HG03135 (cell line): ENCODE measurements around the gene UTS2R.
"Not testable (repeated sequence)": the region's sequence is repeated elsewhere in the genome, so short reads cannot be mapped to it uniquely, and the experiment has no call there.

Experiments
- ATAC-seq: cut with Tn5 transposase; IDR thresholded peaks from one replicate; pipeline ENCODE4 v1.9.1; 2021; ENCODE audit warnings: mild to moderate bottlenecking, moderate library complexity; ENCODE audit not compliant: unreplicated experiment

UTS2R gene

DNA sequence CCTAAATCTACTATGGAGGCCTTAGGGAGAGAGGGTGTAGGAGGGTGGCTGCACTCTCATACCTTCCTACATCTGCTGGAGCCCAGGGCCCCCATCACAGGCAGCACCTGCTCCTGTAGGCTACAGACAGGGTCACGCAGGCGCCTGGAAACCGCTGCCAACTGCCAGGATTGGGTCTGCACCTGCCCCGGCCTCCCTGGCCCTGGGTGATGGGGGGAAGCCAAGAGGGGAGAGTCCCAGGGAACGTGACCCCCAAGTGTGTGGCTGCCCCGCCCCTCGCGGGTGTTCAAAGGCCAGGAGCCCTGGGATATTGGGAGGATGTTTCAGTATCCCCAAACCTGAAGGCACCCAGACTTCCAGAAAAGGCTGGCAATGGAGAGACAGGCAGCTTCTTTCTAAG lies 18.1 kb upstream of the UTS2R start:
- no peak for ATAC-seq

- no peak for ATAC-seq
Measured at GRCh38 chr17:82354804-82355308, 16.7 kb upstream of the UTS2R start.

DNA sequence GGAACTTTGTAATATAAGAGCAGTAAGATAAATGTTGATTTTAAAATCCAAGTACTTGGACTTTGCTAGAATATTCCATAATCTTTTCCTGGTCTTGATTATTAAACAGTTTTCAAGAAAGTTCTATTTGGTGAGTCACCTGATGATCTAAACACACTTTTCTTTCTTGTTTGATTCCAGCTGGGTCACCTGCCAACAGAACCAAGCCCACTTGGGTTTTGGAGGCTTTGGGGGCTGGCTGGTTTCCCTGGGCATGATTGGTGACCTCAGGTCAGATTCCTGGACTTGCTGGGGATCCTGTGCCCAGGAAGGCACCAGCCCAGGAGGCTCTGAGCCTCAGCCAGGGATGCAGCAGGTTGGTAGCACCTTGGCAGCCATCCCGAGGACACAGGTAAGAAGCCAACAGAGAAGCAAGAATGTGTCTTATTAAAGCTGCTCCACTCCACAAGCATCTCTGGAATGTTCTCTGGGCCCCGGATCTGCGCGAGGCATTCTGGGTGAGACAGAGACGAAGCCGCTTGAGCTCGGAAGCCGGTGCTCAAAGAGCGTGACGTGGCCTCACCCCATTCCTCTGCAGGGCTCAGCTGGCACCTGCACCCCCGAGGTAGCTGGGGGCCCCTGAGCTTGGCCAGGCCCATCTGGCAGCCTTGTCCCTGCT lies 15.7 kb upstream of the UTS2R start:
- ATAC-seq = no peak

- ATAC-seq = no peak
Measured at GRCh38 chr17:82356845-82357355, 14.7 kb upstream of the UTS2R start.

DNA sequence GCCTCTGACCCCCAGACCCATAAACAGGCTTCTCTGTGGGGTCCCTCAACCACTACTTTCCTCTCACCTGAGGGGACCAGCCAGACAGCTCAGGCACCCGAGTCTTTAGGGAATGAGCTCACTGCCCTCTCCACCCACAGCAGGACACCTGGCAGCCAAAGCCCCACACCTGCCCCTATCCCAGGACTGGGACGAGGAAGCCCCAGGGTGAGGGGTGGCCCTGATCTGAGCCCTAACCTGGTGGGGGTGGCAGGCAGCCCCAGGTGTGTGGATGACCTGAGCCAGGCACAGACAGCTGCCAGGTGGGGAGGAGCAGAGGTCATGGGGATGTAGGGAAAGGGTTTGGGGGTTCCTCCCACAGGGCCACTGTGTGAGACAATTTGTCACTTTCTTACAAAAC lies 14.2 kb upstream of the UTS2R start:
- ATAC-seq = no peak

GRCh38 chr17:82358465-82359350 lies 12.9 kb upstream of the UTS2R start, which contains the start of gene TEX19:
TEX19 (plus strand) TSS chr17:82359247; CDS start chr17:82362151, 2,904 bp downstream.
- ATAC-seq = no peak

GRCh38 chr17:82359451-82360074 lies 12.0 kb upstream of the UTS2R start:
- not testable (repeated sequence) for ATAC-seq

DNA sequence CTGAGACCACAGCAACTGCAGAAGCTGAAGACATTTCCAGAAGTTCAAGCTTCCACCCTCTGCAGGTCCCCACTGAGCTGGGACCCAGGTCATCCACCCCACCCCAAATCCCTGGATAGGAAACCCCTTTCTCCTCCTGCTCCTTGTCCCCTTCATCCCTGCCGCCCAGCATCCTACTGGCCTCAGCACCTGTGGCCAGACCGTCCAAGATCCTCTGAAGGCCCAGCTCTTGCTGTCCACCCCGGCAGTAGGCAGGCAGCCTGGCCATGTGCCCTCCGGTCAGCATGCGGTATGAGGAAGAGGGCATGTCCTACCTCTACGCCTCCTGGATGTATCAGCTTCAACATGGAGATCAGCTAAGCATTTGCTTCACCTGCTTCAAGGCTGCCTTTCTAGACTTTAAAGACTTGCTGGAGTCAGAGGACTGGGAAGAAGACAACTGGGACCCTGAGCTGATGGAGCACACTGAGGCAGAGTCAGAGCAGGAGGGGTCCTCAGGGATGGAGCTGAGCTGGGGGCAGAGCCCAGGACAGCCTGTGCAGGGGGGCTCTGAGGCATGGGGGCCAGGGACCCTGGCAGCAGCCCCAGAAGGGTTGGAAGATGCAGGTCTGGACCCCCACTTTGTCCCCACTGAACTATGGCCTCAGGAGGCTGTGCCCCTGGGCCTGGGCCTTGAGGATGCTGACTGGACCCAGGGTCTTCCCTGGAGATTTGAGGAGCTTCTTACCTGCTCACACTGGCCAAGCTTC lies 9.5 kb upstream of the UTS2R start:
- ATAC-seq = no peak

DNA sequence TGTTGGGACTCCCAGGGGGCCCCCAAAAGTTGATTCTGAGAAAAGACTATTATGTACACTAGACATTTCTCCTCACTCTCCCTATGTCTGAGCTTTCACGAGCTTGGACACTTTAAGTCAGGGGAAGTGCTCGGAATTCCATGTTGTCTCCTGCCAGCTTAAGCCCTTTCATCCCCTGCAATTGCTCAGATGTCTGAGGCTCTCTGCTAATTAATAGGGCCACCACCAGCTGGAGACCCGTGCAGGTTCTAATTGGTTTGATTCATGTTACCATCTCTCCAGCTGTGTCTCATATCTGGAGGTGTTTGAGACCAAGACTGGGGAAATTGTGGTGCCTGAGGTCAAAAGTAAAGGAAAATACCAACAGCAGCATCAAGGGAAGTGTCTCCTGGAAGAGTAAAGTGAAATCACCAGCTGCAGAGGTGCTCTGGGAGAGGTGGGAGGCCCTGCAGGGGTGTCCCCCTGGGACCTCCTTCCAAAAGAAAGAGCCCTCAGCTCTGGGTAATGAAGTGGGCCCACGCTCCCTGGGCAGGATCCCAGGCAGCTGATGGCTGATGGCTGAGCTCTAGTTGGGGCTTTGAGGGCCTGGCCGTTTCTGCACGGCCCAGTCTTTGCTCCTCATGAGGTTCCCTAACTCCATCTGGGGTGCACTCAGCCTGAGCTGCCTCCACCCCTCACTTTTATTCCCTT lies 5.8 kb upstream of the UTS2R start:
- no peak for ATAC-seq

DNA sequence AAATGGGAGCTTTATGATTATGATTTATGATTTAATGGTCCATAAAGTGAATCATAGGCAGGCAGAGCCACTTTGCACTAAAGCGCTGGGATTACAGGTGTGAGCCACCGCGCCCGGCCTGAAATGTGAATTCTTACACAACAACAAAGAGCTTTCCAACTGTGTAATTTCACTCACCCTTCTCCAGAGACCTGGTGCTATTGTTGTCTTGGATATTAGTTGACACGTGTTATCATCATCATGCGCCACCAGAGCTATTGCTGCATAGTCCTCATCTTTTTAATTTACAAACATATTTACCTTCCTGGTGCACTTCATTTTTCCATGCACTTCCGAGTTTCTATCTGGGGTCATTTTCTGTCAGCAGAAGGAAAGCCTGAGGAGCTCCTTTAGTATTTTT lies 4.8 kb upstream of the UTS2R start:
- no peak for ATAC-seq

GRCh38 chr17:82367724-82368524 lies 3.6 kb upstream of the UTS2R start:
- ATAC-seq = no peak

DNA sequence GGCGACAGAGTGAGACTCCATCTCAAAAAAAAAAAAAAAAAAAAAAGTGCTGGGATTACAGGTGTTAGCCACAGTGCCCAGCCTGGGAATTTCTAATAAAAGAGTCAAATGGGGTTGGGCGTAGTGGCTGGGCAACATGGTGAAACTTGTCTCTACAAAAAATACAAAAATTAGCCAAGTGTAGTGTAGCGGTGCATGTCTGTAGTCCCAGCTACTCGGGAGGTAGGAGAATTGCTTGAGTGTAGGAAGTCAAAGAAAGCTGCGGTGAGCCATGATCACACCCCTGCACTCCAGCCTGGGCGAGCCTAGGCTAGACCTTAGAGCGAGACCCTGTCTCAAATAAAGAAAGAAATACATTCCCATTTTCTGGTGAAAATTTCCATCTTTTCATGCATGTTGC lies 2.4 kb upstream of the UTS2R start:
- ATAC-seq = no peak

DNA sequence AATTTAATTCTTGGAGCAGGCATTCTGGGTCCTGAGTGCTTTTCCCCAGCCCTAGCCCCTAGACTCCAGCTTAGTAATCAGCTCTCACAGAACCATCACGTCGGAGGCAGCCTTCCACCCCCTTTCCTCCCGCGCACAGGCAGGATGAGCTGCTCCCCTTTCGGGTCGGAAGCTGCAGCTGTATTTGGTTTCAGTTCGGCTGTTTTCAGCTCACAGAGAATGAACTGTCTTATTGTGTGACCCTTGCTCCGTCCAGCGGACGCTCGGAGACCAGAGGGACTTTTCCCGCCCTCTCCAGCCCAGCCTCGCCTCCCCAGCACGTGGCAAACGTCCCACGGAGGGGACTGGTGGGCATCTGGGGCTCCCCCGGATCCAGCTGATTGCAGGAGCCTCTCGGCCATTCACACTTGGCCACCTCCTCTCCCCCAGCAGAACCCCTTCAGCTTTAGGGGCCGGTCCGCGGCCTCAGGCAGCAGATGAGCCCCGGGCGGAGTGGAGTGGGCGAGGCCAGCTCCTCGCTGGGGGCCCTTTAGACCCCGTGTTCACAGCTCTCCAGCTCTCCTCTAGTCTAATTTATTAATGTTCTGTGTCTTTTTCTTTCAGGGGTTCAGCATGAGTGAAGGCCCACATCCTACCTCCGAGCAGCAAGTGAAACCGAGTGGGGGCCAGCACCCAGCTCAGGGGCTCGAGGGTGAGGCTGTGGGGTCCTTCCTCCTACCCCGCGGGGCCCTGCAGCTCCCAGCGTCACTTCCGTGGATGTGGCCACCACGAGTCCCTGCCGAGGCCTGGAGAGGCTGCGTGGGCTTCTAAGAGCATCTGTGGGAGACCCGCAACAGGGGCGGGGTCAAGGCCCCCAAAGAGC lies 863 bp upstream of the UTS2R start:
- ATAC-seq = no peak

GRCh38 chr17:82372249-82373071 lies 895 bp downstream of the UTS2R start:
- ATAC-seq = no peak

GRCh38 chr17:82373072-82373452 lies 1.5 kb downstream of the UTS2R start:
- not testable (repeated sequence) for ATAC-seq

- ATAC-seq = no peak
Measured at GRCh38 chr17:82373731-82374625, 2.4 kb downstream of the UTS2R start.
